B cell (primary cell): ENCODE measurements around the gene TAMALIN. TPM values are rescaled to one million over a fixed set of nuclear protein-coding genes. Genes with fewer than 3 reads are reported as not detected.

Experiments used
- ATAC-seq: fragments of 200-7000 bp; cut with Tn5 transposase; one replicate; pipeline ENCODE4 v1.10.0; 2021; ENCODE audit warnings: low read depth, mild to moderate bottlenecking, moderate number of reproducible peaks, moderate library complexity
- CTCF ChIA-PET: fragments of 350-600 bp; sonication (Branson Sonifier 250); formaldehyde crosslinking; loops from one replicate; lab custom pipeline; 2021; ENCODE audit warnings: antibody characterized with exemption, inconsistent platforms; lab: Charles Lee
- POLR2A ChIA-PET: fragments of 350-600 bp; sonication (Branson Sonifier 250); formaldehyde crosslinking; loops from one replicate; lab custom pipeline; 2021; ENCODE audit warnings: antibody characterized with exemption; lab: Charles Lee
- DNase-seq: peaks from one replicate; pipeline ENCODE4 v3.0.0; 2013
- H2AFZ ChIP-seq: 2 replicates; pipeline ENCODE4 v1.6.1; 2012; ENCODE audit warnings: mild to moderate bottlenecking, low read depth, low read length; ENCODE audit not compliant: insufficient read depth, poor library complexity, severe bottlenecking
- H3K27ac ChIP-seq, 2 donors: 1 replicate in 1 of 2; 2 replicates in 1 of 2; pipeline ENCODE4 v1.5.1; 2012 to 2013; ENCODE audit warnings: low read length in 2 of 2, mild to moderate bottlenecking in 2 of 2, moderate library complexity in 1 of 2
- H3K27me3 ChIP-seq, 4 experiments: fragments of 200-600 bp in 1 of 4; sonication (generic) in 1 of 4; replicated peaks in 1 of 4; 1 replicate in 2 of 4; 2 replicates in 2 of 4; pipeline versions ENCODE4 v1.6.1 to v1.7.0; 2013 to 2016; ENCODE audit warnings: low read length in 3 of 4, mild to moderate bottlenecking in 2 of 4, mixed read lengths in 1 of 4, moderate library complexity in 1 of 4; ENCODE audit not compliant: insufficient read depth in 4 of 4, control insufficient read depth in 3 of 4; ENCODE audit errors: control extremely low read depth in 1 of 4
- H3K36me3 ChIP-seq, 2 experiments: replicated peaks in 1 of 2; 1 replicate in 1 of 2; 2 replicates in 1 of 2; pipeline versions ENCODE4 v1.6.1 to v1.7.1; 2013; ENCODE audit warnings: low read length in 1 of 2; ENCODE audit not compliant: insufficient read depth in 2 of 2, control insufficient read depth in 1 of 2; ENCODE audit errors: control extremely low read depth in 1 of 2, extremely low read depth in 1 of 2
- H3K4me1 ChIP-seq, 2 donors: fragments of 200-600 bp in 1 of 2; sonication (generic) in 1 of 2; 1 replicate in 1 of 2; 2 replicates in 1 of 2; pipeline versions ENCODE4 v1.5.1 to v1.6.1; 2013 to 2017; ENCODE audit warnings: low read length in 2 of 2; ENCODE audit not compliant: control insufficient read depth in 2 of 2, insufficient read depth in 2 of 2
- H3K4me2 ChIP-seq: replicated peaks from 2 replicates; pipeline ENCODE3; 2012; ENCODE audit warnings: mild to moderate bottlenecking, low read depth, low read length; ENCODE audit not compliant: poor library complexity, severe bottlenecking
- H3K4me3 ChIP-seq, 5 experiments: fragments of 200-600 bp in 1 of 5; sonication (generic) in 1 of 5; 1 replicate in 3 of 5; 2 replicates in 2 of 5; pipeline versions ENCODE4 v1.5.1 to v1.7.0; 2011 to 2016; ENCODE audit warnings: low read length in 4 of 5, mild to moderate bottlenecking in 4 of 5, low read depth in 2 of 5, control low read depth in 1 of 5, moderate library complexity in 1 of 5; ENCODE audit not compliant: insufficient read depth in 1 of 5; ENCODE audit errors: control extremely low read depth in 1 of 5, extremely low read depth in 1 of 5
- H3K79me2 ChIP-seq: fragments of 200-600 bp; sonication (generic); one replicate; pipeline ENCODE4 v1.6.0; 2016; ENCODE audit warnings: low read length; ENCODE audit not compliant: control insufficient read depth, insufficient read depth
- H3K9ac ChIP-seq: fragments of 200-600 bp; sonication (generic); 2 replicates; pipeline ENCODE4 v1.6.1; 2017; ENCODE audit warnings: mild to moderate bottlenecking, low read length, moderate library complexity
- H3K9me3 ChIP-seq, 3 donors: one replicate each; pipeline versions ENCODE4 v1.6.1 to v1.7.1; 2013; ENCODE audit warnings: low read length in 2 of 3; ENCODE audit not compliant: control insufficient read depth in 2 of 3, insufficient read depth in 1 of 3; ENCODE audit errors: control extremely low read depth in 1 of 3
- H4K20me1 ChIP-seq: 2 replicates; pipeline ENCODE4 v1.6.0; 2012; ENCODE audit warnings: mild to moderate bottlenecking, low read length; ENCODE audit not compliant: insufficient read depth, control insufficient read depth, poor library complexity, severe bottlenecking
- H3K27ac Mint-ChIP-seq: one replicate; pipeline ENCODE4 v1.8.0; 2021; ENCODE audit warnings: mixed read lengths
- H3K27me3 Mint-ChIP-seq: one replicate; pipeline ENCODE4 v1.8.0; 2021; ENCODE audit warnings: mixed read lengths
- H3K4me1 Mint-ChIP-seq: one replicate; pipeline ENCODE4 v1.8.0; 2021; ENCODE audit warnings: mixed read lengths
- H3K4me3 Mint-ChIP-seq: one replicate; pipeline ENCODE4 v1.8.0; 2021; ENCODE audit warnings: mixed read lengths
- H3K9me3 Mint-ChIP-seq: one replicate; pipeline ENCODE4 v1.8.0; 2022; ENCODE audit warnings: mixed read lengths; ENCODE audit not compliant: insufficient read depth
- CTCF ChIP-seq: fragments of 200-600 bp; IDR thresholded peaks from one replicate; pipeline ENCODE4 v1.8.0; 2022; ENCODE audit warnings: antibody characterized with exemption, mild to moderate bottlenecking
- EZH2 ChIP-seq: IDR thresholded peaks from 2 replicates; pipeline ENCODE4 v1.6.1; 2012; ENCODE audit warnings: borderline replicate concordance, low read depth, mild to moderate bottlenecking, moderate library complexity, low read length; ENCODE audit not compliant: insufficient read depth, poor library complexity, severe bottlenecking
- WGBS: methylation state at CpG from one replicate; pipeline ENCODE4 v1.1.5; 2013; ENCODE audit warnings: missing lambda C conversion rate; ENCODE audit not compliant: insufficient coverage; 5-methylcytosine and 5-hydroxymethylcytosine counted together
- intact Hi-C: fragments of 100-400 bp; cut with micrococcal nuclease; formaldehyde crosslinking; loops from one replicate; pipeline ENCODE4 v1.10.0; 2022
- polyA plus RNA-seq: library from polyadenylated mRNA; depleted of rRNA; stranded (reverse); fragments of >200 nt; gene quantifications from 2 replicates; pipeline ENCODE4 v1.2.3, GENCODE V29; 2012
- total RNA-seq, 2 donors: library from RNA; stranded (reverse); fragments of 120-200 nt in 1 of 2; gene quantifications; 1 replicate in 1 of 2; 2 replicates in 1 of 2; pipeline versions ENCODE4 v1.2.3 to v1.2.4, GENCODE V29; 2013 to 2022

Gene TAMALIN
- total and polyA plus RNA-seq, 2 donors (not counting 1 experiment from before 2014, with no cell fraction given): 139 to 151 TPM

DNA sequence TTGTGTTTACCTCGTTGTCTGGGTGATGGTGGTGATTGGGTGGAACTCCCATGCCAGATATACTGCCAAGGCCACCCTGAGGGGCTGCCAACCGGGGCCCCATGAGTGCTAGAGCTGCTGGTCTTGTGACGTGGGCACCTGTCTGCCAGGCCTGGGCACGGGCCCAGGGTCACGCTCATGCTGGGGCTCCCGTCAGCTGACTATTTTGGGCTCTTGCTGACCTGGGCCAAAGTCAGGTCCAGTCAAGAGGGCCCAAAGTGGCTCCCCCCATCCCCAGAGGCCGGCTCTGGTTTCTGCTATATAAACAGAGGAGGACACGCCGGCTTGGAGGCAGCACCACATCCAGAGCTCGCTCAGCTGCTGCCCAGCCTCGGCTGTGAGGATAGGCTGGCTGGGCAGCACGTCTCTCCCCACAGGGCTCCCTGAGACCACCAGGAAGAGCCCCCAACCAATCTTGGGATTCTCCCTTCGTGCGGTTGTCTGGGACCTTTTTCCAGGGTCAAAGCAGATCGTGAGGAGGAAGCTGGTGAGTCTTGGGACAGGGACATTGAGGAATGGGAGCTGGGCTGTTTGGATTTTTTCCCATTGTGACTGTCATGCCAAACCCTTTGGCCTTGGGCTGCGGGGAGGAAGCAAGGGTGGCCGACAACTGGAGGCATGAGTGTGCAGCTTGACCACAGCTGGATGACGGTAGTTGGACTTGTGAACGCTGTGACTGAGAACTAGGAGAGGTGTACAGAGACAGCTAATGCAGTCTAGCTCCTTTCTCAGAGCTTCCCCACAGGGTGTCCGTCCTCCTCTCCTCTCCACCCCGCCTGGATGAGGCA, 36.9 kb downstream of the TAMALIN start:
- Histone ChIP-seq H3K9ac (no peak overlapping the region), H3K27ac (no peak overlapping the region), H3K79me2 (peaks cover 44% of the 10 kb centered on the region), H3K27me3 (no peaks in the 10 kb centered on the region), H3K4me2 (peak overlapping the region; percentile 78), H4K20me1 (no peaks in the 10 kb centered on the region), H2AFZ (no peak overlapping the region), H3K4me1 (peaks cover 27 to 38% of the 10 kb centered on the region in 2 donors), H3K36me3 (no peaks in the 10 kb centered on the region), H3K9me3 (no peaks in the 10 kb centered on the region), H3K4me3 (no peak overlapping the region)
- intact Hi-C loops: no loop called here
- 92% methylated on average over 18 of the region's 21 CpGs for WGBS
- peaks cover 51% of the 10 kb centered on the region for H3K4me1 Mint-ChIP-seq
- no peak overlapping the region for H3K4me3 Mint-ChIP-seq
- H3K9me3 Mint-ChIP-seq: no peaks in the 10 kb centered on the region
- ATAC-seq: no peak
- no peak overlapping the region for H3K27ac Mint-ChIP-seq
- CTCF ChIA-PET: interaction anchor here (1.0 to 32.6 kb wide), 4 partner anchors 18 to 73 kb away, joined by 3 to 1315 read pairs (median 22); partner anchors contain the start of genes ATG101 and SMIM41
- TF ChIP-seq CTCF (no peak), EZH2 (no peak)
- POLR2A ChIA-PET: interaction anchor here (0.7 kb wide), 1 partner anchor 11 kb away, joined by 3 read pairs; no protein-coding TSS in a partner anchor
- no peaks in the 10 kb centered on the region for H3K27me3 Mint-ChIP-seq
- no peak for DNase-seq
